K562 (cell line): Measurements from ENCODE around the gene MUC22. TPM values are rescaled to one million over a fixed set of nuclear protein-coding genes. Genes with fewer than 3 reads are reported as not detected.

ENCODE experiments used
- ATAC-seq: fragments of 200-7000 bp; cut with Tn5 transposase; 3 replicates; pipeline ENCODE4 v1.9.1; 2020; ENCODE audit warnings: moderate library complexity
- BruUV-seq: library from RNA; stranded (reverse); fragments of 400-500 nt; replicated peaks from 2 replicates; lab custom pipeline; 2021; lab: Mats Ljungman, UMichigan
- CTCF ChIA-PET: fragments of 300-600 bp; formaldehyde crosslinking; extraction: SDS; loops from one replicate; lab custom pipeline; 2021; ENCODE audit warnings: low intra/inter-chr PET ratio; lab: Yijun Ruan, JAX
- POLR2A ChIA-PET: fragments of 300-600, 350-650 bp; sonication (Branson Sonifier 250); formaldehyde crosslinking; extraction: SDS; loops from one replicate; lab custom pipeline; 2021; ENCODE audit warnings: antibody characterized with exemption, inconsistent platforms; lab: Yijun Ruan, JAX
- DNase-seq, 4 experiments: peaks; one replicate each; pipeline versions ENCODE4 v3.0.0 to v3.0.0-alpha.2; 2011 to 2018; ENCODE audit warnings: low spot score in 3 of 4, mixed read lengths in 3 of 4; ENCODE audit errors: extremely low read depth in 1 of 4
- FAIRE-seq: peaks from 2 replicates; lab custom pipeline; 2011; peaks lifted over from hg19 to GRCh38; lab: Jason Lieb, UNC
- H2AFZ ChIP-seq: 2 replicates; pipeline ENCODE4 v1.6.0; 2011; ENCODE audit warnings: low read depth, low read length, control low read depth, inconsistent platforms
- H3K27ac ChIP-seq: fragments of 200-600 bp; 3 replicates; pipeline ENCODE4 v1.8.0; 2011; ENCODE audit warnings: low read depth, mild to moderate bottlenecking, control low read depth, inconsistent platforms, low read length, moderate library complexity, mixed read lengths; ENCODE audit errors: extremely low read depth
- H3K27me3 ChIP-seq, 2 experiments: fragments of 300-600 bp in 1 of 2; 2 replicates in 1 of 2; 3 replicates in 1 of 2; pipeline versions ENCODE4 v1.6.0 to v1.8.0; 2011; ENCODE audit warnings: inconsistent platforms in 2 of 2, low read length in 2 of 2, mild to moderate bottlenecking in 1 of 2, mixed read lengths in 1 of 2, moderate library complexity in 1 of 2; ENCODE audit not compliant: control insufficient read depth in 2 of 2, insufficient read depth in 2 of 2
- H3K36me3 ChIP-seq: fragments of 300-600 bp; 3 replicates; pipeline ENCODE4 v1.8.0; 2011; ENCODE audit warnings: mild to moderate bottlenecking, low read length, inconsistent platforms; ENCODE audit not compliant: control insufficient read depth, insufficient read depth
- H3K4me1 ChIP-seq, 2 experiments: fragments of 200-600 bp in 1 of 2; replicated peaks in 1 of 2; 2 replicates in 1 of 2; 3 replicates in 1 of 2; pipeline versions ENCODE4 v1.5.1 to v1.8.0; 2011; ENCODE audit warnings: inconsistent platforms in 2 of 2, low read length in 2 of 2, mild to moderate bottlenecking in 1 of 2, mixed read lengths in 1 of 2, moderate library complexity in 1 of 2; ENCODE audit not compliant: control insufficient read depth in 2 of 2, insufficient read depth in 2 of 2
- H3K4me2 ChIP-seq: 2 replicates; pipeline ENCODE4 v1.6.1; 2011; ENCODE audit warnings: low read length, control low read depth, inconsistent platforms, mixed read lengths; ENCODE audit not compliant: insufficient read depth
- H3K4me3 ChIP-seq: fragments of 200-600 bp; sonication (generic), shearing (Covaris generic); 2 replicates; pipeline ENCODE4 v1.5.1; 2016; ENCODE audit warnings: control low read depth, inconsistent platforms
- H3K79me2 ChIP-seq: fragments of 200-600 bp; 3 replicates; pipeline ENCODE4 v1.8.0; 2011; ENCODE audit warnings: low read length, inconsistent platforms; ENCODE audit not compliant: control insufficient read depth, insufficient read depth
- H3K9ac ChIP-seq, 2 experiments: 2 replicates each; pipeline versions ENCODE4 v1.6.0 to v1.6.1; 2011; ENCODE audit warnings: low read depth in 2 of 2, low read length in 2 of 2, control low read depth in 1 of 2, inconsistent platforms in 1 of 2, mild to moderate bottlenecking in 1 of 2, mixed read lengths in 1 of 2; ENCODE audit not compliant: insufficient read depth in 1 of 2
- H3K9me1 ChIP-seq: one replicate; pipeline ENCODE4 v1.6.0; 2011; ENCODE audit warnings: inconsistent platforms, mild to moderate bottlenecking, low read length, moderate library complexity; ENCODE audit not compliant: control insufficient read depth, insufficient read depth
- H3K9me3 ChIP-seq: replicated peaks from 2 replicates; pipeline ENCODE4 v1.5.1; 2011; ENCODE audit warnings: low read depth, low read length, inconsistent platforms; ENCODE audit not compliant: control insufficient read depth, insufficient read depth
- H4K20me1 ChIP-seq: replicated peaks from 2 replicates; pipeline ENCODE4 v1.6.1; 2011; ENCODE audit warnings: low read length, inconsistent platforms, mixed read lengths; ENCODE audit not compliant: control insufficient read depth, insufficient read depth
- AFF4 ChIP-seq: sonication (generic); formaldehyde crosslinking; IDR thresholded peaks from 2 replicates; pipeline ENCODE4 v1.8.0; 2023; ENCODE audit warnings: mild to moderate bottlenecking, missing genetic modification reagents
- ARNT ChIP-seq, 2 experiments: fragments of 450-650 bp; IDR thresholded peaks; 2 replicates each; pipeline ENCODE4 v1.6.1; 2016; ENCODE audit warnings: mild to moderate bottlenecking in 1 of 2
- ATF1 ChIP-seq, 2 experiments: fragments of 450-650 bp in 1 of 2; IDR thresholded peaks; 2 replicates each; pipeline ENCODE4 v1.6.1; 2016; ENCODE audit warnings: missing compliant biosample characterization in 1 of 2, missing genetic modification characterization in 1 of 2
- BRD9 ChIP-seq: fragments of 450-650 bp; IDR thresholded peaks from 2 replicates; pipeline ENCODE4 v1.6.1; 2018; ENCODE audit warnings: low read depth; ENCODE audit not compliant: partially characterized antibody
- CBX5 ChIP-seq: IDR thresholded peaks from 2 replicates; pipeline ENCODE4 v1.6.1; 2014; ENCODE audit warnings: low read depth, borderline replicate concordance
- CREB1 ChIP-seq, 2 experiments: sonication (generic) in 1 of 2; formaldehyde crosslinking in 1 of 2; IDR thresholded peaks; 2 replicates each; pipeline versions ENCODE4 v1.6.1 to v1.8.0; 2012 to 2022; ENCODE audit warnings: inconsistent platforms in 1 of 2, mild to moderate bottlenecking in 1 of 2, missing genetic modification reagents in 1 of 2, moderate library complexity in 1 of 2
- EP300 ChIP-seq: IDR thresholded peaks from 2 replicates; pipeline ENCODE4 v1.6.1; 2012; ENCODE audit warnings: low read length, improper control_type of control experiment
- HMGN3 ChIP-seq: IDR thresholded peaks from 2 replicates; pipeline ENCODE4 v1.6.1; 2011; ENCODE audit warnings: borderline replicate concordance, low read depth, mild to moderate bottlenecking, mixed read lengths, low read length; ENCODE audit not compliant: insufficient read length; ENCODE audit errors: extremely low read depth
- MCM7 ChIP-seq, 2 experiments: fragments of 450-650 bp; IDR thresholded peaks; 2 replicates each; pipeline ENCODE4 v1.6.1; 2016 to 2018
- MXD1 ChIP-seq: fragments of 250-450 bp; sonication (Bioruptor Pico); IDR thresholded peaks from 2 replicates; pipeline ENCODE4 v1.8.0; 2021; ENCODE audit warnings: borderline replicate concordance, mild to moderate bottlenecking, moderate library complexity; ENCODE audit not compliant: poor library complexity, severe bottlenecking
- MXI1 ChIP-seq: IDR thresholded peaks from 2 replicates; pipeline ENCODE4 v1.6.1; 2011; ENCODE audit warnings: low read depth, mild to moderate bottlenecking, improper control_type of control experiment, low read length
- STAT5B ChIP-seq: fragments of 250-450 bp; sonication (Bioruptor Pico); IDR thresholded peaks from 2 replicates; pipeline ENCODE4 v1.8.0; 2021; ENCODE audit warnings: mild to moderate bottlenecking, inconsistent platforms
- ZMIZ1 ChIP-seq, 2 experiments: fragments of 150-350 bp in 1 of 2; IDR thresholded peaks; 2 replicates each; pipeline ENCODE4 v1.6.1; 2012 to 2016; ENCODE audit warnings: low read depth in 2 of 2, low read length in 2 of 2, mild to moderate bottlenecking in 1 of 2, moderate library complexity in 1 of 2
- ZNF143 ChIP-seq: sonication (generic); formaldehyde crosslinking; IDR thresholded peaks from 2 replicates; pipeline ENCODE4 v1.9.0; 2022; ENCODE audit warnings: mild to moderate bottlenecking, missing genetic modification reagents
- WGBS: fragments of 100-300 bp; shearing (Covaris generic); methylation state at CpG from one replicate; pipeline ENCODE4 v1.1.6; 2016; ENCODE audit warnings: low coverage, mixed read lengths; ENCODE audit not compliant: insufficient coverage; ENCODE audit errors: missing lambda C conversion rate; 5-methylcytosine and 5-hydroxymethylcytosine counted together
- in situ Hi-C: fragments of 300-500 bp; cut with MboI; formaldehyde crosslinking; loops from 4 replicates; pipeline ENCODE4 v1.15.0; 2018; ENCODE audit warnings: inconsistent platforms, mixed read lengths
- intact Hi-C: fragments of 100-400 bp; cut with micrococcal nuclease; formaldehyde crosslinking; loops from 2 replicates; pipeline ENCODE4 v1.14.2; 2022
- polyA plus RNA-seq, 8 experiments: library from polyadenylated mRNA; depleted of rRNA in 4 of 8; stranded (reverse) in 5 of 8; unstranded in 3 of 8; fragments of >200 nt; fragmentation: Nextera tagmentation in 2 of 8; fragmentation: Illumina TruSeq in 1 of 8; extraction: Ambion mirVana in 2 of 8; extraction: Trizol in 1 of 8; gene quantifications; 2 replicates each; pipeline versions ENCODE4 v1.2.1 to v1.2.3, GENCODE V29; 2011 to 2014; ENCODE audit warnings: inconsistent platforms in 1 of 8, missing spikeins in 1 of 8
- total RNA-seq, 7 experiments: library from RNA; depleted of rRNA in 6 of 7; stranded (reverse); fragments of >200 nt in 6 of 7; fragmentation: Illumina TruSeq in 2 of 7; extraction: Trizol in 2 of 7; gene quantifications; 2 replicates each; pipeline versions ENCODE4 v1.2.1 to v1.2.3, GENCODE V29; 2011 to 2021; ENCODE audit warnings: low replicate concordance in 1 of 7

The MUC22 gene
- total and polyA plus RNA-seq, 9 of the 15 experiments (the other 6 are each of a cell fraction or from before 2014, with no cell fraction given), result 0.01 to 0.03 TPM; not detected in 7

- ATAC-seq (no peak), FAIRE-seq (no peak)
- CTCF ChIA-PET, result no interaction called here
These were observed 45.2 kb downstream of the MUC22 start for GRCh38 chr6:31055441-31055840.

More at GRCh38 chr6:31055441-31055840, 45.2 kb downstream of the MUC22 start:
- Histone ChIP-seq H3K27me3 (peaks cover 36 to 65% of the 10 kb centered on the region in 2 experiments), H3K36me3 (no peaks in the 10 kb centered on the region), H3K4me2 (no peak overlapping the region), H4K20me1 (peaks cover 6% of the 10 kb centered on the region; the same call in 1 of the 2 replicates), H3K79me2 (no peaks in the 10 kb centered on the region), H3K27ac (no peak overlapping the region), H3K9me1 (no peaks in the 10 kb centered on the region), H3K4me3 (no peak overlapping the region), H3K9ac (no peak overlapping the region), H3K4me1 (no peaks in the 10 kb centered on the region), H3K9me3 (no peaks in the 10 kb centered on the region), H2AFZ (no peak overlapping the region)
- intact Hi-C loops (no loop called here), in situ Hi-C loops (no loop called here)
- TF ChIP-seq ARNT (IDR thresholded peaks at IDR 0.05), result no peak
- no peak for TF ChIP-seq AFF4 (CRISPR knock-in tag)
- no peak for TF ChIP-seq CBX5
- TF ChIP-seq MXD1 (CRISPR knock-in tag), result no peak
- no peak for TF ChIP-seq MCM7 (IDR thresholded peaks at IDR 0.05)
- TF ChIP-seq HMGN3, result no peak
- no peak for TF ChIP-seq EP300
- TF ChIP-seq ATF1 (CRISPR knock-in tag; IDR thresholded peaks at IDR 0.05), result no peak
- no peak for TF ChIP-seq ATF1 (tag; IDR thresholded peaks at IDR 0.05)
- TF ChIP-seq ZNF143, result no peak
- TF ChIP-seq CREB1 (IDR thresholded peaks at IDR 0.05), result no peak
- TF ChIP-seq CREB1 (CRISPR knock-in tag; IDR thresholded peaks at IDR 0.05), result no peak
- no peak for TF ChIP-seq ZMIZ1 (IDR thresholded peaks at IDR 0.05; ENCODE audit: low read depth in 2 of 2, low read length in 2 of 2)
- no peak for TF ChIP-seq BRD9
- TF ChIP-seq STAT5B (CRISPR knock-in tag), result no peak
- TF ChIP-seq MXI1, result no peak
- 0% methylated on average over 3 of the region's 4 CpGs for WGBS
- POLR2A ChIA-PET, result no interaction called here
- no TSS peak for BruUV-seq
- DNase-seq, result no peak
